ENCODE data around the gene HILPDA. TPM values are rescaled to one million over a fixed set of nuclear protein-coding genes. Genes with fewer than 3 reads are reported as not detected.
A peak's percentile ranks its signal among the peaks of the same experiment; 100 is the strongest.
"Not testable (repeated sequence)": the region's sequence is repeated elsewhere in the genome, so short reads cannot be mapped to it uniquely, and the experiment has no call there.

Gene HILPDA
- total RNA-seq, 2 donors from 2014 or later, result 3.8 to 9.1 TPM

GRCh38 chr7:128459394-128459878 lies 3.8 kb downstream of the HILPDA start:
- Mint-ChIP-seq H3K27ac (peak overlapping the region; percentile 31 to 78), H3K27me3 (peaks cover 0 to 6% of the 10 kb centered on the region in 2 donors), H3K36me3 (no peaks in the 10 kb centered on the region), H3K9me3 (no peaks in the 10 kb centered on the region), H3K4me3 (peak overlapping the region; percentile 68), H3K4me1 (ENCODE audit: low read depth in 2 of 2) (peaks cover 30 to 36% of the 10 kb centered on the region in 2 donors)
- DNase-seq (ENCODE audit: low spot score) (peak; percentile 66), ATAC-seq (peak; percentile 36 to 40)

DNA sequence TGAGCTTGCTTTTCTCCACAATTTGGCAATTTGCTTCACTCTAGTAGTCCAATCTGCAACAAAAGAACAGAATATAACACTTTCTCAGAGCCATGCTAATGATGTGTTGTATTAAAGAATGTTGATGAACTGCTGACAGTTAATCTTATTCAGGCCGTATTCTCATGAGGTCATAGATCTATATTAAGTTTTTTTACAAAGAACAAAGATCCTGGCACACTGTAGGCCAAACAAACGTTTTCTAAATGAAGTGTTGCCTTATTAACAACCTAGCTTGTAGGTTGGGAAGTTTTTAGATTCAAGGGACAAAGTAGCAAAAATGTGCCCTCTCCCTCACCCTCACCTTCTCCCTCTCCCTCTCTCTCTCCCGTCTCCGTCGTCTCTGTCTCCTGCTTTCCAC lies 6.8 kb downstream of the HILPDA start:
- Mint-ChIP-seq H3K27me3 (peaks cover 0 to 6% of the 10 kb centered on the region in 2 donors), H3K9me3 (no peaks in the 10 kb centered on the region), H3K4me3 (no peak overlapping the region), H3K27ac (no peak overlapping the region), H3K4me1 (ENCODE audit: low read depth in 2 of 2) (peaks cover 20 to 24% of the 10 kb centered on the region in 2 donors), H3K36me3 (no peaks in the 10 kb centered on the region)
- DNase-seq (ENCODE audit: low spot score) (no peak), ATAC-seq (no peak)

- not testable (repeated sequence) for H3K36me3 Mint-ChIP-seq; H3K4me3 Mint-ChIP-seq; H3K27me3 Mint-ChIP-seq; DNase-seq (ENCODE audit: low spot score); ATAC-seq; H3K9me3 Mint-ChIP-seq; H3K27ac Mint-ChIP-seq
- peaks cover 14 to 17% of the 10 kb centered on the region in 2 donors for H3K4me1 Mint-ChIP-seq (ENCODE audit: low read depth in 2 of 2)
Measured at GRCh38 chr7:128463345-128463744, 7.7 kb downstream of the HILPDA start.

GRCh38 chr7:128463933-128464332 lies 8.3 kb downstream of the HILPDA start:
- H3K4me3 Mint-ChIP-seq; DNase-seq (ENCODE audit: low spot score); H3K27ac Mint-ChIP-seq; ATAC-seq; H3K36me3 Mint-ChIP-seq; H3K27me3 Mint-ChIP-seq; H3K9me3 Mint-ChIP-seq: not testable (repeated sequence)
- peaks cover 10 to 11% of the 10 kb centered on the region in 2 donors for H3K4me1 Mint-ChIP-seq (ENCODE audit: low read depth in 2 of 2)

- H3K4me1 Mint-ChIP-seq (ENCODE audit: low read depth in 2 of 2); H3K36me3 Mint-ChIP-seq; H3K9me3 Mint-ChIP-seq; ATAC-seq; H3K27me3 Mint-ChIP-seq; H3K27ac Mint-ChIP-seq; H3K4me3 Mint-ChIP-seq; DNase-seq (ENCODE audit: low spot score): not testable (repeated sequence)
Measured at GRCh38 chr7:128466871-128467270, 11.2 kb downstream of the HILPDA start.

DNA sequence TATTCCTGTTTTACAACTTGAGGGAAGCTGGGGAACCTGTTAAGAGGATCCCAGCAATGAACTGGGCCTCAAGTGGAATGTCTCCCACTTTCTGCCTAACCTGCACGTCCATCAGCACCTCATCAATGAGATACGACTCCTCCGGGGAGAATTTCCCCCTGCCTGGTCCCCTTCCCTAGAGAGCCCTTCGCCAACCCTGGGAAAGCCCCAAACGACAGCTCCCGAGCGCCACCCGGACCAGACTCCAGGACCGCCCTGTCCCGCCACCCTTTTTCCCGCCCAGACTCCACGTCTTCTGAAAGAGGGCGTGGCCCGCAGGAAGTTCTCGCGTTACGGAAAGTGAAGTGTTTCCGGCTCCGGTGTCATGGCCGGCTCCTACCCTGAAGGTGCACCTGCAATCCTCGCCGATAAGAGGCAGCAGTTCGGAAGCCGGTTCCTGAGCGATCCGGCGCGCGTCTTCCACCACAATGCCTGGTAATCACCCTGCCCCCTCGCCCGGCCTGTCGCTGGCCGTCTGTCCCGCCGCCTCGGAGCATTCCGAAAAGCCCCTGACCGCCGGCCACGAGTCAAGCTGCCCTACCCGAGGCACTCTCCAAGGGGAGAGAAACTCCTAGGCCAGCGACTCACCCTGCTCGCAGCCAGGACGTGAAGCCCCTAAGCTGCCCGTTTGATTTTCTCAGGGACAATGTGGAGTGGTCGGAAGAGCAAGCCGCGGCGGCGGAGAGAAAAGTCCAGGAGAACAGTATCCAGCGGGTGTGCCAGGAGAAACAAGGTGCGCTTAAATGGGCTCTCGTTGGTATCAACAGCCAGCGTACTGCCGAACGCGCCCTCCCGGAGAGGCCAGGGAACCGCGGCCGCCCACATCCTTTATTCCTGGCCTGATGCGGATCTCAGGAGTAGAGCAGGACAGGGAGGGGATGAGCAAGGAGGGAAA lies 21.0 kb downstream of the HILPDA start, which contains the start of gene METTL2B:
METTL2B (plus strand) TSS at position 347 of the 934 bp plus-strand sequence; CDS start at position 365, 18 bp downstream.
- peak; percentile 97 to 98 for ATAC-seq
- not testable (repeated sequence) for H3K27me3 Mint-ChIP-seq, H3K9me3 Mint-ChIP-seq
- DNase-seq (ENCODE audit: low spot score), result peak; percentile 94
- Mint-ChIP-seq H3K27ac (peak within 1 kb of the TSS; percentile 99 to 100), H3K4me3 (peak within 1 kb of the TSS; percentile 94), H3K4me1 (ENCODE audit: low read depth in 2 of 2) (peaks cover 18 to 20% of the 10 kb centered on the region in 2 donors), H3K36me3 (peaks cover 11% of the 10 kb centered on the region)

DNA sequence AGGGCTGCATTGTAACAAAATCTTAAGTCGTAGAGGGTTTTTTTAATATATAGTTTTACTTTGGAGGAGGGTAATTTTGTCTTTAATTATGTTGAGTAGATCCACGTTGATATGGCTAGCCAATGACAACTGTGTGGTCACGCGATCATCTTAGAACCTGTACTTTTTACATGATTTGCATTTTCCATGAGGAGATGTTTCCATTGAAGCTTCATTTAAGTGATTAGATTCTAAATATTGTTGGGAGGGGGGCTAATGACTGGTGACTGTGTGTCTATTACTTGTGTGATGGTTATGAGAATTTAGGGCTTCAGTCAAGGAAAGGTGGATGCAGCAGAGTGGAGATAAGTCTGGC lies 21.6 kb downstream of the HILPDA start:
- not testable (repeated sequence) for DNase-seq (ENCODE audit: low spot score); H3K9me3 Mint-ChIP-seq; ATAC-seq; H3K27me3 Mint-ChIP-seq
- H3K27ac Mint-ChIP-seq, result peak overlapping the region; percentile 99 to 100
- H3K4me1 Mint-ChIP-seq (ENCODE audit: low read depth in 2 of 2), result peaks cover 18 to 20% of the 10 kb centered on the region in 2 donors
- peak overlapping the region; percentile 94 for H3K4me3 Mint-ChIP-seq
- H3K36me3 Mint-ChIP-seq, result peaks cover 11% of the 10 kb centered on the region

- ATAC-seq; H3K27me3 Mint-ChIP-seq; H3K27ac Mint-ChIP-seq; H3K4me3 Mint-ChIP-seq; H3K9me3 Mint-ChIP-seq; DNase-seq (ENCODE audit: low spot score): not testable (repeated sequence)
- H3K4me1 Mint-ChIP-seq (ENCODE audit: low read depth in 2 of 2), result peaks cover 18 to 20% of the 10 kb centered on the region in 2 donors
- peaks cover 17% of the 10 kb centered on the region for H3K36me3 Mint-ChIP-seq
Measured at GRCh38 chr7:128479082-128479481, 23.4 kb downstream of the HILPDA start.

- H3K27ac Mint-ChIP-seq; ATAC-seq; H3K4me1 Mint-ChIP-seq (ENCODE audit: low read depth in 2 of 2); H3K36me3 Mint-ChIP-seq; H3K4me3 Mint-ChIP-seq; H3K27me3 Mint-ChIP-seq; DNase-seq (ENCODE audit: low spot score); H3K9me3 Mint-ChIP-seq: not testable (repeated sequence)
Measured at GRCh38 chr7:128488134-128488533, 32.5 kb downstream of the HILPDA start.

DNA sequence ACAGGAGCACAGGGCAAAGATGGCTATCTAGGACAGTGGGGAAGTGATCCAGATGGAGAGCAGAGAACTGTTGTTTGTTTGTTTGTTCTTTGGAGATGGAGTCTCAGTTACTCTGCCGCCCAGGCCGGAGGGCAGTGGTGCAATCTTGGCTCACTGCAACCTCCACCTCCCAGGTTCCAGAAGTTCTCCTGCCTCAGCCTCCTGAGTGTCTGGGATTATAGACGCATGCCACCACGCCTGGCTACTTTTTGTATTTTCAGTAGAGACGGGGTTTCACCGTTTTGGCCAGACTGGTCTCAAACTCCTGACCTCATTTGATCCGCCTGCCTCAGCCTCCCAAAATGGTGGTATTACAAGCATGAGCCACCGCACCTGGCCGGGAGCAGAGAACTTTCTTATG lies 41.7 kb downstream of the HILPDA start:
- DNase-seq (ENCODE audit: low spot score) (no peak), ATAC-seq (no peak)
- H3K4me1 Mint-ChIP-seq (ENCODE audit: low read depth in 2 of 2), result no peaks in the 10 kb centered on the region
- H3K9me3 Mint-ChIP-seq, result no peaks in the 10 kb centered on the region
- H3K4me3 Mint-ChIP-seq, result no peak overlapping the region
- H3K27ac Mint-ChIP-seq, result no peak overlapping the region
- H3K27me3 Mint-ChIP-seq, result no peaks in the 10 kb centered on the region
- H3K36me3 Mint-ChIP-seq, result peaks cover 10% of the 10 kb centered on the region

DNA sequence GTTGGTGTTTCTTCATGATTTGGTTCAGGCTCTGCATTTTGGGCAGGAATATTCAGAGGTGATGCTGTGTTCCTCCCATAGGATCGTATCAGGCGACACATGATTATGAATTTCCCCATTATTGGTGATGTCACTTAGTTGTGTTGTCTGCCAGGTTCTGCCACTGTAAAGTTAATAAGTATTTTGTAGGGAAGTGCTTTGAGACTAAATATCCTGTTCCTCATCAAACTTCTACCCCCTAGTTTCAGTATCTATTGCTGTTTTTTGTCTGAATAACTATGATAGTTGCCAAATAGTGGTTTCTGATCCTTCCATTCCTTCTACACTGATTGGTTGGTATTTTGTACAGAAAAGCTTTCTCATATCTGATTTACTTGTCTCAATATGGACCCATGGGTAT lies 49.7 kb downstream of the HILPDA start:
- not testable (repeated sequence) for H3K27ac Mint-ChIP-seq; ATAC-seq; H3K4me3 Mint-ChIP-seq; H3K36me3 Mint-ChIP-seq; H3K27me3 Mint-ChIP-seq; H3K9me3 Mint-ChIP-seq; DNase-seq (ENCODE audit: low spot score)
- peaks cover 15 to 16% of the 10 kb centered on the region in 2 donors for H3K4me1 Mint-ChIP-seq (ENCODE audit: low read depth in 2 of 2)

DNA sequence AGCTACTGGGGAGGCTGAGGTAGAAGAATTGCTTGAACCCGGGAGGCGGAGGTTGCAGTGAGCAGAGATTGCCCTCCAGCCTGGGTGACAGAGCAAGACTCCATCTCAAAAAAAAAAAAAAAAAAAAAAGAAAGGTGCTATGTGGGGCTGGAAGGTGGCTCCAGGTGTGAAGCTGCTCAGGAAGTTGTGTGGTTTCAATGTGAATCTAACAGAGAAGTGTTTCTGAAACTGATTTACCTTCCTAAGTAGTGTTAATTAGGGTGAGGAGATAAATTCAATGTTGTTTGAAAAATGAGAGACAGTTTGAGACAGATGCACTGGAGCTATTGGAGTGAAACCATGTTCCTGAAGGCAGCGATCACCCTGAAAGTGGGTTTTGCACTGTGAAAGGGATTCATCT lies 51.1 kb downstream of the HILPDA start:
- not testable (repeated sequence) for H3K4me3 Mint-ChIP-seq; H3K36me3 Mint-ChIP-seq; H3K27ac Mint-ChIP-seq; H3K9me3 Mint-ChIP-seq; H3K27me3 Mint-ChIP-seq; ATAC-seq; DNase-seq (ENCODE audit: low spot score)
- H3K4me1 Mint-ChIP-seq (ENCODE audit: low read depth in 2 of 2), result peaks cover 15 to 16% of the 10 kb centered on the region in 2 donors

DNA sequence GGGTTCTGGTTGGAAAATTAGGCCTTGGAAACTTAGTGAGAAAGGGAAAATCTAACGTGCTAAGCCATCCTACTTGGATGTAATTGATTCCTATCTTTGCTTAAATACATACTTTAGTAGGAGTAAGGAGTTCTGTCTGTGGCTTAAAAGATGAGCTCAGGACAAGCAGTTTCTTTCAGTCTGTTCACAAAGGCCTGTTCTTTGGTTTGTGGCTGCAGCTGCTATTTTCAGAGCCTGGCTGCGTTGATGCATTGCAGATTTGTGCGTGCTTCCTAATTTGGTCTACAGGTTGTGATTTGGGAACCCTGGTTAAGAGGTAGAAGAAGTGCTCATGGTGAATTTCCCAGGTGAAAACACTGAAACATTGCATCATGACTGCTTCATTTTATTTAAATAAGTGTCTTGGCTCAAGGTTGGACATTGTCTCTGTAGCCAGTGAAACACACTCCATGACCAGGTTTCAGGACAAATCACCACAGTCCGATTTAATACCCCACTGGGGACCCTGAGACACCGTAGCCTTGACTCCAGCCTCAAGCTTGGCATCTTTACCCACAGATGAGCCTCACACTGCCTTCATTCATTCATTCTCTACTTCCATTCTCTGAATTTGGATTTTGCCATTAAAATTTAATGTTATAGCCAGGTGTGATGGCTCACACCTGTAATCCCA lies 51.8 kb downstream of the HILPDA start:
- not testable (repeated sequence) for ATAC-seq; H3K27ac Mint-ChIP-seq; H3K27me3 Mint-ChIP-seq; H3K4me3 Mint-ChIP-seq; H3K9me3 Mint-ChIP-seq; DNase-seq (ENCODE audit: low spot score); H3K36me3 Mint-ChIP-seq
- peaks cover 15 to 16% of the 10 kb centered on the region in 2 donors for H3K4me1 Mint-ChIP-seq (ENCODE audit: low read depth in 2 of 2)
